Suprapubic skin (tissue), 4 donors: ENCODE data around the gene ACD. TPM values are rescaled to one million over a fixed set of nuclear protein-coding genes. Genes with fewer than 3 reads are reported as not detected.

Source experiments
- DNase-seq, 2 donors: peaks; one replicate each; pipeline ENCODE4 v3.0.0-alpha.2; 2019; ENCODE audit warnings: low spot score in 2 of 2
- H3K27ac ChIP-seq: fragments of 200-600 bp; sonication (generic); one replicate; pipeline ENCODE4 v1.5.1; 2019
- H3K27me3 ChIP-seq: fragments of 200-600 bp; sonication (generic); one replicate; pipeline ENCODE4 v1.5.1; 2019
- H3K36me3 ChIP-seq: fragments of 200-600 bp; sonication (generic); one replicate; pipeline ENCODE4 v1.5.1; 2019
- H3K4me1 ChIP-seq: fragments of 200-600 bp; sonication (generic); one replicate; pipeline ENCODE4 v1.5.1; 2019
- H3K4me3 ChIP-seq: fragments of 200-600 bp; sonication (generic); one replicate; pipeline ENCODE4 v1.5.1; 2019; ENCODE audit warnings: mild to moderate bottlenecking
- H3K9me3 ChIP-seq: fragments of 200-600 bp; sonication (generic); one replicate; pipeline ENCODE4 v1.5.1; 2019
- CTCF ChIP-seq, 2 donors: fragments of 200-600 bp in 1 of 2; fragments of 450-650 bp in 1 of 2; sonication (generic) in 1 of 2; IDR thresholded peaks; one replicate each; pipeline ENCODE4 v1.5.1; 2016 to 2019; ENCODE audit warnings: antibody characterized with exemption in 2 of 2, mild to moderate bottlenecking in 1 of 2, moderate library complexity in 1 of 2
- EP300 ChIP-seq: sonication (generic); formaldehyde crosslinking; IDR thresholded peaks from one replicate; pipeline ENCODE4 v1.6.1; 2017; ENCODE audit warnings: antibody characterized with exemption
- POLR2A ChIP-seq, 2 donors: fragments of 450-650 bp; IDR thresholded peaks; one replicate each; pipeline ENCODE4 v1.6.1; 2017; ENCODE audit warnings: antibody characterized with exemption in 2 of 2, mild to moderate bottlenecking in 2 of 2, moderate library complexity in 2 of 2
- POLR2AphosphoS5 ChIP-seq, 3 donors: sonication (generic); formaldehyde crosslinking; IDR thresholded peaks; one replicate each; pipeline ENCODE4 v1.6.1; 2017; ENCODE audit warnings: antibody characterized with exemption in 3 of 3
- WGBS: methylation state at CpG from one replicate; pipeline ENCODE4 v1.1.5; 2018; 5-methylcytosine and 5-hydroxymethylcytosine counted together
- total RNA-seq, 4 donors: library from RNA; depleted of rRNA; stranded (reverse); fragments of >200 nt; gene quantifications; one replicate each; pipeline ENCODE4 v1.1.0, GENCODE V29; 2016

Gene ACD
- total RNA-seq, 4 donors from 2014 or later: 17.6 to 33.9 (median 22.3) TPM

GRCh38 chr16:67704110-67704509, 44.0 kb upstream of the ACD start:
- Histone ChIP-seq H3K4me1 (peaks cover 8% of the 10 kb centered on the region), H3K27me3 (no peaks in the 10 kb centered on the region), H3K36me3 (no peaks in the 10 kb centered on the region), H3K4me3 (no peak overlapping the region), H3K9me3 (no peaks in the 10 kb centered on the region), H3K27ac (no peak overlapping the region)
- 90% methylated on average over 5 of the region's 5 CpGs for WGBS
- no peak for TF ChIP-seq POLR2AphosphoS5 (IDR thresholded peaks at IDR 0.05)
- no peak for DNase-seq

- TF ChIP-seq CTCF (IDR thresholded peaks at IDR 0.05): no peak
- no peak for TF ChIP-seq POLR2A (IDR thresholded peaks at IDR 0.05)
- no peak for TF ChIP-seq EP300
- TF ChIP-seq POLR2AphosphoS5 (IDR thresholded peaks at IDR 0.05): no peak
- Histone ChIP-seq H3K4me1 (peaks cover 4% of the 10 kb centered on the region), H3K36me3 (no peaks in the 10 kb centered on the region), H3K4me3 (no peak overlapping the region), H3K9me3 (no peaks in the 10 kb centered on the region), H3K27me3 (no peaks in the 10 kb centered on the region), H3K27ac (no peak overlapping the region)
- no peak for DNase-seq
- WGBS: 55% methylated on average over 2 of the region's 2 CpGs
These were observed 43.6 kb upstream of the ACD start for GRCh38 chr16:67703626-67704025.

GRCh38 chr16:67702130-67702529, 42.1 kb upstream of the ACD start:
- no peak for TF ChIP-seq POLR2AphosphoS5 (IDR thresholded peaks at IDR 0.05)
- no peak for TF ChIP-seq EP300
- TF ChIP-seq CTCF (IDR thresholded peaks at IDR 0.05): no peak
- TF ChIP-seq POLR2A (IDR thresholded peaks at IDR 0.05): no peak
- H3K4me1 ChIP-seq: peaks cover 3% of the 10 kb centered on the region
- no peaks in the 10 kb centered on the region for H3K36me3 ChIP-seq
- 93% methylated on average over 4 of the region's 4 CpGs for WGBS
- H3K9me3 ChIP-seq: no peaks in the 10 kb centered on the region
- H3K27me3 ChIP-seq: no peaks in the 10 kb centered on the region
- no peak for DNase-seq
- no peak overlapping the region for H3K4me3 ChIP-seq
- H3K27ac ChIP-seq: no peak overlapping the region

- Histone ChIP-seq H3K27ac (no peak overlapping the region), H3K9me3 (no peaks in the 10 kb centered on the region), H3K27me3 (no peaks in the 10 kb centered on the region), H3K36me3 (no peaks in the 10 kb centered on the region), H3K4me1 (peaks cover 3% of the 10 kb centered on the region), H3K4me3 (no peak overlapping the region)
- TF ChIP-seq POLR2A (IDR thresholded peaks at IDR 0.05) (no peak), CTCF (IDR thresholded peaks at IDR 0.05) (no peak), EP300 (no peak)
- WGBS: 92% methylated on average over 1 of the region's 1 CpG
- no peak for DNase-seq
These were observed 41.4 kb upstream of the ACD start for GRCh38 chr16:67701420-67701819.

- TF ChIP-seq EP300 (no peak), POLR2A (IDR thresholded peaks at IDR 0.05) (no peak), CTCF (IDR thresholded peaks at IDR 0.05) (no peak)
- 93% methylated on average over 7 of the region's 7 CpGs for WGBS
- peaks cover 3% of the 10 kb centered on the region for H3K4me1 ChIP-seq
- H3K4me3 ChIP-seq: no peak overlapping the region
- no peaks in the 10 kb centered on the region for H3K27me3 ChIP-seq
- no peaks in the 10 kb centered on the region for H3K9me3 ChIP-seq
- H3K27ac ChIP-seq: no peak overlapping the region
- no peak for DNase-seq
- no peaks in the 10 kb centered on the region for H3K36me3 ChIP-seq
These were observed 39.2 kb upstream of the ACD start for GRCh38 chr16:67699265-67699664.

- DNase-seq: no peak
- Histone ChIP-seq H3K27me3 (no peaks in the 10 kb centered on the region), H3K4me1 (peaks cover 3% of the 10 kb centered on the region), H3K9me3 (no peaks in the 10 kb centered on the region), H3K36me3 (no peaks in the 10 kb centered on the region), H3K4me3 (no peak overlapping the region), H3K27ac (no peak overlapping the region)
- 87% methylated on average over 4 of the region's 4 CpGs for WGBS
- TF ChIP-seq POLR2A (IDR thresholded peaks at IDR 0.05) (no peak), CTCF (IDR thresholded peaks at IDR 0.05) (no peak), POLR2AphosphoS5 (IDR thresholded peaks at IDR 0.05) (no peak), EP300 (no peak)
These were observed 37.5 kb upstream of the ACD start for GRCh38 chr16:67697422-67698185.
